Measurements from ENCODE around the gene B3GAT1.

The B3GAT1 gene

DNA sequence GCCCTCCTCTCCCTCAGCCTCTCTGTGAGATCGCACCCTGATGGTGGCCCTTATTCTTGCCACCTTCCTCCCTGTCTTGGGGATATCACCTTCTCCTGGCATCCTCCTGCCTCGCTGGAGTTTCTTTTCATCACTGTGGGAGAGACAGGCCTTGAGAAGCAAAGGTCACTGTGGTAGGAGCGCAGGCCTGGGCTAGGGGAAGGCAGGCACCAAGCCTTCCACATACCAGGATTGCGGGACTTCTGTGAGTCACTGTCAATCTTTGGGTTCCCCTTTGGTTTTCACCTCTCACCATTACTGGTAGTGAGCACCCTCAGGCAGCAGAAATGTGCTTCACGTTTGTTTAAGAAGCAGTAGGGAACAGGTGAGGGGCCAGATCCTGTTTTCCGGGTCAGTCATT lies 31.2 kb upstream of the B3GAT1 start:
- TF ChIP-seq, protein P1, sequence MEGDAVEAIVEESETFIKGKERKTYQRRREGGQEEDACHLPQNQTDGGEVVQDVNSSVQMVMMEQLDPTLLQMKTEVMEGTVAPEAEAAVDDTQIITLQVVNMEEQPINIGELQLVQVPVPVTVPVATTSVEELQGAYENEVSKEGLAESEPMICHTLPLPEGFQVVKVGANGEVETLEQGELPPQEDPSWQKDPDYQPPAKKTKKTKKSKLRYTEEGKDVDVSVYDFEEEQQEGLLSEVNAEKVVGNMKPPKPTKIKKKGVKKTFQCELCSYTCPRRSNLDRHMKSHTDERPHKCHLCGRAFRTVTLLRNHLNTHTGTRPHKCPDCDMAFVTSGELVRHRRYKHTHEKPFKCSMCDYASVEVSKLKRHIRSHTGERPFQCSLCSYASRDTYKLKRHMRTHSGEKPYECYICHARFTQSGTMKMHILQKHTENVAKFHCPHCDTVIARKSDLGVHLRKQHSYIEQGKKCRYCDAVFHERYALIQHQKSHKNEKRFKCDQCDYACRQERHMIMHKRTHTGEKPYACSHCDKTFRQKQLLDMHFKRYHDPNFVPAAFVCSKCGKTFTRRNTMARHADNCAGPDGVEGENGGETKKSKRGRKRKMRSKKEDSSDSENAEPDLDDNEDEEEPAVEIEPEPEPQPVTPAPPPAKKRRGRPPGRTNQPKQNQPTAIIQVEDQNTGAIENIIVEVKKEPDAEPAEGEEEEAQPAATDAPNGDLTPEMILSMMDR (IDR thresholded peaks at IDR 0.05) = no peak
- Histone ChIP-seq H3K27ac (no peak overlapping the region), H3K36me3 (no peaks in the 10 kb centered on the region), H3K9me3 (no peaks in the 10 kb centered on the region), H3K4me3 (ENCODE audit: low read depth in 1 of 2, low read length in 1 of 2) (no peak overlapping the region), H3K4me1 (ENCODE audit: control insufficient read depth in 1 of 2, insufficient read depth in 1 of 2, low read depth in 1 of 2, low read length in 1 of 2) (no peaks in the 10 kb centered on the region), H3K27me3 (peaks cover 7% of the 10 kb centered on the region)

DNA sequence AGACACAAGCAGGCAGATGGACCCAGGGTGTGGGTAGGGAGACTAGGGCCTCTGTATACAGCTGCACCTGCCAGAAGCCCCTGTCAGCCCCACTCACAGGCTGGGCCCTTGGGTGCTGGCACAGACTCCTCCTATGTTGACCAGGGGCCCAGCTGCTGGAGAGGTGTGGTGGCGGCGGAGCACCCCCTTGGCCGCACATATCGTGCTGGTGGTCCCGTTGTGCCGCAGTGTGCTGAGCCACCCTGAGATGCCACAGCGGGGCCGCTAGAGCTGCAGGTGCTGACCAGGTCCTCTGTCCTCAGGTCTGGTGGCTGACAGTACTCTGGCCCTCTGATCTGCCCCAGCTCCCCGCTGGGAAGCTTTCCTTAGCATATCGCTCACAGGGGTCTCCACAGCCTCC lies 30.2 kb upstream of the B3GAT1 start:
- Histone ChIP-seq H3K4me1 (ENCODE audit: control insufficient read depth in 1 of 2, insufficient read depth in 1 of 2, low read depth in 1 of 2, low read length in 1 of 2) (no peaks in the 10 kb centered on the region), H3K36me3 (no peaks in the 10 kb centered on the region), H3K4me3 (ENCODE audit: low read depth in 1 of 2, low read length in 1 of 2) (no peak overlapping the region), H3K27ac (no peak overlapping the region), H3K9me3 (no peaks in the 10 kb centered on the region), H3K27me3 (peaks cover 7% of the 10 kb centered on the region)
- TF ChIP-seq, protein P1 (IDR thresholded peaks at IDR 0.05) = no peak

GRCh38 chr11:134441706-134442105 lies 29.7 kb upstream of the B3GAT1 start:
- Histone ChIP-seq H3K4me3 (ENCODE audit: low read depth in 1 of 2, low read length in 1 of 2) (no peak overlapping the region), H3K27me3 (peaks cover 7% of the 10 kb centered on the region), H3K36me3 (no peaks in the 10 kb centered on the region), H3K4me1 (ENCODE audit: control insufficient read depth in 1 of 2, insufficient read depth in 1 of 2, low read depth in 1 of 2, low read length in 1 of 2) (no peaks in the 10 kb centered on the region), H3K9me3 (no peaks in the 10 kb centered on the region), H3K27ac (no peak overlapping the region)
- TF ChIP-seq, protein P1 (IDR thresholded peaks at IDR 0.05) = no peak

DNA sequence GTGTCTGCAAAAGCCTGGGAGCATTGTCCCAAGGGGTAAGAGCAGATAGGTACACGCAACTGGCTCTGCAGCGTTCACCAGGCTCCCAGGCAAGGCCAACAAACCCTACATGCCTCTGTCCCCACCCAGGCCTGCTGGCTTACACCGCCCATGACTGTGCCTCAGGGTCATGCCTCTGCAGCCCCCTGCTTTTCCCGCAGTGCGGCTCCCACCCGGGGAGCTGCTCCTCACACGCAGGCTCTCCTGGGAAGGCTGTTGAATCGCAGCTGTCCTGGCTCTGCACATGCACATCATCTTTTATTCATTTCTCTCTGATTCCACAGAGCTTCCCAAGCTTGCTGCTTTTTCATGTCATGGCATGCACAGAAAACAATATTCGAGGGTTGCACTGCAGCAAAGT lies 29.2 kb upstream of the B3GAT1 start:
- Histone ChIP-seq H3K4me1 (ENCODE audit: control insufficient read depth in 1 of 2, insufficient read depth in 1 of 2, low read depth in 1 of 2, low read length in 1 of 2) (no peaks in the 10 kb centered on the region), H3K27ac (no peak overlapping the region), H3K4me3 (ENCODE audit: low read depth in 1 of 2, low read length in 1 of 2) (no peak overlapping the region), H3K9me3 (no peaks in the 10 kb centered on the region), H3K36me3 (no peaks in the 10 kb centered on the region), H3K27me3 (peaks cover 7% of the 10 kb centered on the region)
- TF ChIP-seq, protein P1 (IDR thresholded peaks at IDR 0.05) = no peak

GRCh38 chr11:134440851-134441250 lies 28.8 kb upstream of the B3GAT1 start:
- no peak overlapping the region for H3K4me3 ChIP-seq (ENCODE audit: low read depth in 1 of 2, low read length in 1 of 2)
- no peak overlapping the region for H3K27ac ChIP-seq
- no peaks in the 10 kb centered on the region for H3K4me1 ChIP-seq (ENCODE audit: control insufficient read depth in 1 of 2, insufficient read depth in 1 of 2, low read depth in 1 of 2, low read length in 1 of 2)
- TF ChIP-seq, protein P1 (IDR thresholded peaks at IDR 0.05) = no peak
- peaks cover 7% of the 10 kb centered on the region for H3K27me3 ChIP-seq
- H3K9me3 ChIP-seq = no peaks in the 10 kb centered on the region
- no peaks in the 10 kb centered on the region for H3K36me3 ChIP-seq
